Kidney (tissue), 14 donors: ENCODE measurements around the gene TMEM178A. TPM values are rescaled to one million over a fixed set of nuclear protein-coding genes. Genes with fewer than 3 reads are reported as not detected.

Experiments used
- DNase-seq, 5 donors: peaks; one replicate each; pipeline ENCODE4 v3.0.0-alpha.2; 2013 to 2020
- FAIRE-seq: peaks from 2 replicates; lab custom pipeline; 2012; peaks lifted over from hg19 to GRCh38; lab: Jason Lieb, UNC
- H3K27ac ChIP-seq, 2 donors: one replicate each; pipeline ENCODE4 v1.7.0; 2013; ENCODE audit warnings: low read depth in 2 of 2, low read length in 2 of 2, inconsistent platforms in 1 of 2
- H3K27me3 ChIP-seq: one replicate; pipeline ENCODE4 v1.7.1; 2013; ENCODE audit warnings: low read length, inconsistent platforms; ENCODE audit not compliant: control insufficient read depth, insufficient read depth
- H3K36me3 ChIP-seq, 3 donors: one replicate each; pipeline versions ENCODE4 v1.7.0 to v1.7.1; 2013; ENCODE audit warnings: low read length in 3 of 3, control low read depth in 1 of 3, inconsistent platforms in 1 of 3; ENCODE audit not compliant: insufficient read depth in 3 of 3, control insufficient read depth in 2 of 3
- H3K4me1 ChIP-seq, 3 donors: one replicate each; pipeline versions ENCODE4 v1.7.0 to v1.7.1; 2013; ENCODE audit warnings: low read length in 3 of 3, inconsistent platforms in 1 of 3, low read depth in 1 of 3; ENCODE audit not compliant: control insufficient read depth in 2 of 3, insufficient read depth in 2 of 3
- H3K4me3 ChIP-seq, 3 donors: one replicate each; pipeline versions ENCODE4 v1.7.0 to v1.8.1; 2013; ENCODE audit warnings: low read length in 3 of 3, control low read depth in 1 of 3, inconsistent platforms in 1 of 3
- H3K9ac ChIP-seq, 3 donors: one replicate each; pipeline versions ENCODE4 v1.7.0 to v1.7.1; 2013; ENCODE audit warnings: low read length in 3 of 3, control low read depth in 1 of 3, inconsistent platforms in 1 of 3
- H3K9me3 ChIP-seq, 3 donors: one replicate each; pipeline versions ENCODE4 v1.7.0 to v1.7.1; 2013; ENCODE audit warnings: low read length in 3 of 3, control low read depth in 1 of 3, inconsistent platforms in 1 of 3; ENCODE audit not compliant: control insufficient read depth in 2 of 3, insufficient read depth in 1 of 3
- CTCF ChIP-seq: IDR thresholded peaks from 3 replicates; pipeline ENCODE4 v1.5.1; 2012; ENCODE audit warnings: mild to moderate bottlenecking, moderate library complexity, borderline replicate concordance; ENCODE audit not compliant: insufficient read depth; ENCODE audit errors: extremely low read depth
- intact Hi-C: fragments of 100-400 bp; cut with DNase I; formaldehyde crosslinking; loops from one replicate; pipeline ENCODE4 v1.11.1; 2022
- polyA plus RNA-seq: library from polyadenylated mRNA; stranded (reverse); fragments of 350-450 nt; fragmentation: Illumina TruSeq; extraction: RNeasy Lipid Tissue Mini Kit (QIAGEN cat#74804); gene quantifications from one replicate; pipeline ENCODE4 v1.2.3, GENCODE V29; 2014; ENCODE audit warnings: low read depth, low replicate concordance; ENCODE audit not compliant: insufficient read depth
- total RNA-seq: library from RNA; stranded (reverse); fragmentation: NEBNext Ultra II Directional; extraction: Animal tissue kit (Norgen Biotek cat#: 25700); gene quantifications from one replicate; pipeline ENCODE4 v1.2.1, GENCODE V29; 2021
- donor health status: control.
- donor health status: control.
- donor health status: control.
- donor health status: control.
- donor health status: control.
- donor health status: DM: yes; HTN: yes; CAD: no.
- donor health status: Normal renal cell carcinoma (clear cell type).

Gene TMEM178A
- total and polyA plus RNA-seq, 2 donors from 2014 or later = 5.7 to 48.0 TPM

DNA sequence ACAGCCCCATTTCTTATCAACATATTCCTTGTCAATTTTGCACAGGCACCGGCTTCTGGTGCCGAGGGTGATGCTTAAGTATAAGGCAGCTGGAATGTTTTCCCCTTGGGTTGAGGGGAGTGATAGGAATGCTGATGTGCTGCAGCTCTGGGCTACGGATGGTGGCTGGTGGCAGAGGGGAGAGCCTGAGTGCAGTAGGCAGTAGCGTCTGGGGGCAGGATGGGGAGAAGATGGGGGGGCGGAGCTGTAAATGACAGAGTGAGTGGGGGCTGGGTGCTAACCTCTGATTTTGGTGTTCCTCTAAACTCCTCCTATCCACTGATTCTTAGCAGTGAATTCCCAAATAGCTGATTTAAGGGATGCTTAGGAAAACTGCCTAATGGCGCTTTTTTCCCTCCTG is 20.7 kb downstream of the TMEM178A start:
- TF ChIP-seq CTCF = no peak
- intact Hi-C loops = no loop called here
- peaks cover 0 to 2% (median 0%) of the 10 kb centered on the region in 3 donors for H3K4me1 ChIP-seq
- H3K27ac ChIP-seq = no peak overlapping the region
- no peak overlapping the region for H3K9ac ChIP-seq
- H3K4me3 ChIP-seq = no peak overlapping the region
- H3K36me3 ChIP-seq = no peaks in the 10 kb centered on the region
- FAIRE-seq (no peak), DNase-seq (no peak)
- H3K9me3 ChIP-seq = no peaks in the 10 kb centered on the region
- no peaks in the 10 kb centered on the region for H3K27me3 ChIP-seq

DNA sequence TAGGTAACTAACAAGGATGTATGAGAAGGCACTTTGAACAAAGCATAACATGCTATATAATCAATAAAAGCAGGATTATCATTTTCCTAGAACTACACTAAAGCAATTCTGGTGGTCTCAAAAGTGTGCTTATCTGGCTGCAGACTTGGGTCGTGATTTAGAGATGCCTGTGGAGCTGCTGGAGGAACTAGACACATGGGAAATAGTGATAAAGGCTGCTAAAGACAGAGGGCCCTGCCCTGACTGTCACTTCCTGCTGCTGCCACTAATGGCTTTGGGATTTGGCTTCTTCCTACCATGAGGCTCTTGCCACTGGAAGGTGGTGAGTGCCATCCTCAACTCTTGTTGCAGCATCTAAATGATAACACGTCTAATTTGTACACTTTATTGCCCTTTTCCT is 22.5 kb downstream of the TMEM178A start:
- no peaks in the 10 kb centered on the region for H3K4me1 ChIP-seq
- H3K36me3 ChIP-seq = no peaks in the 10 kb centered on the region
- intact Hi-C loops = no loop called here
- DNase-seq (no peak), FAIRE-seq (no peak)
- no peak overlapping the region for H3K27ac ChIP-seq
- no peak for TF ChIP-seq CTCF
- H3K4me3 ChIP-seq = no peak overlapping the region
- no peaks in the 10 kb centered on the region for H3K27me3 ChIP-seq
- H3K9ac ChIP-seq = no peak overlapping the region
- no peaks in the 10 kb centered on the region for H3K9me3 ChIP-seq

DNA sequence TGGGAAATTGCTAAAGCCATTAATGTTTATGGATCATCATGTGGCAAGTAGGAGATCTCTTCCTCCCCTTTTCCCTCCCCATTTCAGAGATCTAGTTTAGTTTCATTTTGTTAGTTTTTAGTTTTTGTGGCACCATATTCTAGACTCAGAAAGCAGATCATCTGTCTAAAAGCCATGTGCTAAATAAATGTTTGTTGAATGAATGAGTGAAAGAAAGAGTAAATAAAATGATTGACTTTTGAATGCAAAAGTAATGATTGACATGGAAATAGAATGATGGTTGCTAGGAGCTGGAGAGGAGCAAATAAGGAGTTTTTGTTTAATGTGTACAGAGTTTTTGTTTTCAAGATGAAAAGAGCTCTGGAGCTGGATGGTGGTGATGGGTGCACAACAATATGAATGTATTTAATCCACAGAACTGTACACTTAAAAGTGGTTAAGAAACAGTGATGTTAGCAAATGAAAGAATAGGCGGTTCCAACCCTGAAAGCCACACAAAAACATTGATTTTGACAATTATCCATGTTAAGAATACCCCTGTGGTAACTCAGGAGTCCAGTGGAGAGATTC is 23.6 kb downstream of the TMEM178A start:
- intact Hi-C loops = no loop called here
- Histone ChIP-seq H3K27me3 (no peaks in the 10 kb centered on the region), H3K27ac (no peak overlapping the region), H3K9ac (no peak overlapping the region), H3K36me3 (no peaks in the 10 kb centered on the region), H3K4me1 (no peaks in the 10 kb centered on the region), H3K9me3 (no peaks in the 10 kb centered on the region), H3K4me3 (no peak overlapping the region)
- no peak for FAIRE-seq
- no peak for DNase-seq
- TF ChIP-seq CTCF = no peak

DNA sequence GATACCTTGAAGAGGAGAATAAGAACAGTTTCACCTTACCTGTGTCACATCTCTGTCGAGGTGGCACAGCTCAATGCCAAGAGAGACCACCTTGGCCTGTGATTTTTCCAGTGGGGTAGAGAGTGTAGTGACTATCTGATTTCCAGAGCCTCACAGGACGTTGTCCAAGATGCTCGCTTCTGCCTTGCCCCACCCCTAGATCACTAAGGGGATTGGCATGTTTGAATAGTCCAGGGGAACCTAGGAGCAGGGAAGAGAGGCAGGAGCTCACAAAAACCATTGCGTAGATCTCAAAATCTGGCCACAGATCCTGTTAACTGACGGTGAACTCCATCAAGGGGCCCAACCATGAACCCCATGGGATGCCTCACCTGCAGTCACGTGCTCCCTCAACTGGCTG is 24.2 kb downstream of the TMEM178A start:
- H3K27me3 ChIP-seq = no peaks in the 10 kb centered on the region
- H3K36me3 ChIP-seq = no peaks in the 10 kb centered on the region
- no peak overlapping the region for H3K4me3 ChIP-seq
- H3K9ac ChIP-seq = no peak overlapping the region
- H3K27ac ChIP-seq = no peak overlapping the region
- no peaks in the 10 kb centered on the region for H3K9me3 ChIP-seq
- TF ChIP-seq CTCF = no peak
- H3K4me1 ChIP-seq = no peaks in the 10 kb centered on the region
- no peak for DNase-seq
- intact Hi-C loops = no loop called here
- no peak for FAIRE-seq
